Kidney (tissue), 14 donors: Measurements from ENCODE around the gene LGALS14. TPM values are rescaled to one million over a fixed set of nuclear protein-coding genes. Genes with fewer than 3 reads are reported as not detected.

ENCODE experiments used
- DNase-seq, 5 donors: peaks; one replicate each; pipeline ENCODE4 v3.0.0-alpha.2; 2013 to 2020
- FAIRE-seq: peaks from 2 replicates; lab custom pipeline; 2012; peaks lifted over from hg19 to GRCh38; lab: Jason Lieb, UNC
- H3K27ac ChIP-seq, 2 donors: one replicate each; pipeline ENCODE4 v1.7.0; 2013; ENCODE audit warnings: low read depth in 2 of 2, low read length in 2 of 2, inconsistent platforms in 1 of 2
- H3K27me3 ChIP-seq: one replicate; pipeline ENCODE4 v1.7.1; 2013; ENCODE audit warnings: low read length, inconsistent platforms; ENCODE audit not compliant: control insufficient read depth, insufficient read depth
- H3K36me3 ChIP-seq, 3 donors: one replicate each; pipeline versions ENCODE4 v1.7.0 to v1.7.1; 2013; ENCODE audit warnings: low read length in 3 of 3, control low read depth in 1 of 3, inconsistent platforms in 1 of 3; ENCODE audit not compliant: insufficient read depth in 3 of 3, control insufficient read depth in 2 of 3
- H3K4me1 ChIP-seq, 3 donors: one replicate each; pipeline versions ENCODE4 v1.7.0 to v1.7.1; 2013; ENCODE audit warnings: low read length in 3 of 3, inconsistent platforms in 1 of 3, low read depth in 1 of 3; ENCODE audit not compliant: control insufficient read depth in 2 of 3, insufficient read depth in 2 of 3
- H3K4me3 ChIP-seq, 3 donors: one replicate each; pipeline versions ENCODE4 v1.7.0 to v1.8.1; 2013; ENCODE audit warnings: low read length in 3 of 3, control low read depth in 1 of 3, inconsistent platforms in 1 of 3
- H3K9ac ChIP-seq, 3 donors: one replicate each; pipeline versions ENCODE4 v1.7.0 to v1.7.1; 2013; ENCODE audit warnings: low read length in 3 of 3, control low read depth in 1 of 3, inconsistent platforms in 1 of 3
- H3K9me3 ChIP-seq, 3 donors: one replicate each; pipeline versions ENCODE4 v1.7.0 to v1.7.1; 2013; ENCODE audit warnings: low read length in 3 of 3, control low read depth in 1 of 3, inconsistent platforms in 1 of 3; ENCODE audit not compliant: control insufficient read depth in 2 of 3, insufficient read depth in 1 of 3
- CTCF ChIP-seq: IDR thresholded peaks from 3 replicates; pipeline ENCODE4 v1.5.1; 2012; ENCODE audit warnings: mild to moderate bottlenecking, moderate library complexity, borderline replicate concordance; ENCODE audit not compliant: insufficient read depth; ENCODE audit errors: extremely low read depth
- intact Hi-C: fragments of 100-400 bp; cut with DNase I; formaldehyde crosslinking; loops from one replicate; pipeline ENCODE4 v1.11.1; 2022
- polyA plus RNA-seq: library from polyadenylated mRNA; stranded (reverse); fragments of 350-450 nt; fragmentation: Illumina TruSeq; extraction: RNeasy Lipid Tissue Mini Kit (QIAGEN cat#74804); gene quantifications from one replicate; pipeline ENCODE4 v1.2.3, GENCODE V29; 2014; ENCODE audit warnings: low read depth, low replicate concordance; ENCODE audit not compliant: insufficient read depth
- total RNA-seq: library from RNA; stranded (reverse); fragmentation: NEBNext Ultra II Directional; extraction: Animal tissue kit (Norgen Biotek cat#: 25700); gene quantifications from one replicate; pipeline ENCODE4 v1.2.1, GENCODE V29; 2021
- donor health status: control.
- donor health status: control.
- donor health status: control.
- donor health status: control.
- donor health status: control.
- donor health status: DM: yes; HTN: yes; CAD: no.
- donor health status: Normal renal cell carcinoma (clear cell type).

LGALS14 gene
- total and polyA plus RNA-seq, 2 donors from 2014 or later: not detected

GRCh38 chr19:39752390-39752789 lies 48.1 kb downstream of the LGALS14 start:
- Histone ChIP-seq H3K27ac (no peak overlapping the region), H3K36me3 (no peaks in the 10 kb centered on the region), H3K4me3 (no peak overlapping the region), H3K4me1 (no peaks in the 10 kb centered on the region), H3K27me3 (no peaks in the 10 kb centered on the region), H3K9ac (no peak overlapping the region), H3K9me3 (no peaks in the 10 kb centered on the region)
- DNase-seq (no peak), FAIRE-seq (no peak)
- intact Hi-C loops: no loop called here
- TF ChIP-seq CTCF: no peak

GRCh38 chr19:39752795-39753194 lies 48.5 kb downstream of the LGALS14 start:
- Histone ChIP-seq H3K36me3 (no peaks in the 10 kb centered on the region), H3K4me1 (no peaks in the 10 kb centered on the region), H3K9ac (no peak overlapping the region), H3K4me3 (no peak overlapping the region), H3K9me3 (no peaks in the 10 kb centered on the region), H3K27me3 (no peaks in the 10 kb centered on the region), H3K27ac (no peak overlapping the region)
- no peak for FAIRE-seq
- no peak for DNase-seq
- no peak for TF ChIP-seq CTCF
- intact Hi-C loops: no loop called here

DNA sequence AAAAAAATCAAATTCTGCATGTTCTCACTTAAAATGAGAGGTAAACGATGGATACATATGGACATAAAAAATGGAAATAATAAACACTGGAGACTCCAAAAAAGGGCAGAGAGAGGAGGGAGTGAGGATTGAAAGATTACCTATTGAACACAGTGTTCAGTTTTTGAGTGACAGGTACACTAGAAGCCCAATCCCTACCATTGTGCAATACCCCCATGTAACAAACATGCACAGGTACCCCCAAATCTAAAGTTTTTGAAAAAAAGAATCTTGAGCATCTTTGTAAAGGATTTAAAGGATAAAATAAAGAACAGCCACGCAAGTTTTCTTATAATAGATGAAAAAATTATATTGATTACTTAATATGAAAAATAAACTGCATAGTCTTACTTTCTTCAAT lies 50.3 kb downstream of the LGALS14 start:
- Histone ChIP-seq H3K9me3 (no peaks in the 10 kb centered on the region), H3K4me1 (no peaks in the 10 kb centered on the region), H3K9ac (no peak overlapping the region), H3K27ac (no peak overlapping the region), H3K36me3 (no peaks in the 10 kb centered on the region), H3K27me3 (no peaks in the 10 kb centered on the region), H3K4me3 (no peak overlapping the region)
- intact Hi-C loops: no loop called here
- DNase-seq (no peak), FAIRE-seq (no peak)
- TF ChIP-seq CTCF: no peak

DNA sequence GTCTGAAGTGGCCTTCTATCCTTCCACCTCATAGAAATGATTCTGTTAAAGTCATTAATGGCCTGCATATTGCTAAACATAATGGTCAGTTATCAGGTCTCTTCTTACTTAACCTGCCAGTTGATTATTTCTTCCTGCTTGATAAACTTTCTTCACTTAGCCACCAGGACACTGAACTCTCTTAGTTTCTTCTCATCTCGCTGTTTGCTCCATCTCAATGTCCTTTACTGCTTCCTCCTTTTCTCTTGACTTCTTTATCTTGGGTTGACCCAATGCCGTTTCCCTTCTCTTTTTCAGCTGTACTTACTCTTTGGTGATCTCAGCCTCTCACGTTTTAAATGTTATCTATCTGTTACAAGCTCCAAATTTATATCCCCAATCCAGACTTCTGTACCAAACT lies 50.7 kb downstream of the LGALS14 start:
- TF ChIP-seq CTCF: no peak
- no peaks in the 10 kb centered on the region for H3K9me3 ChIP-seq
- no peak for FAIRE-seq
- intact Hi-C loops: no loop called here
- H3K9ac ChIP-seq: no peak overlapping the region
- no peaks in the 10 kb centered on the region for H3K27me3 ChIP-seq
- H3K4me1 ChIP-seq: no peaks in the 10 kb centered on the region
- no peak for DNase-seq
- H3K36me3 ChIP-seq: no peaks in the 10 kb centered on the region
- no peak overlapping the region for H3K4me3 ChIP-seq
- no peak overlapping the region for H3K27ac ChIP-seq
